Measurements from ENCODE around the gene MUC6.

GRCh38 chr11:1029051-1029450 is 7.5 kb downstream of the MUC6 start:
- TF ChIP-seq POLR2A (IDR thresholded peaks at IDR 0.05), result no peak
- TF ChIP-seq, protein P1, sequence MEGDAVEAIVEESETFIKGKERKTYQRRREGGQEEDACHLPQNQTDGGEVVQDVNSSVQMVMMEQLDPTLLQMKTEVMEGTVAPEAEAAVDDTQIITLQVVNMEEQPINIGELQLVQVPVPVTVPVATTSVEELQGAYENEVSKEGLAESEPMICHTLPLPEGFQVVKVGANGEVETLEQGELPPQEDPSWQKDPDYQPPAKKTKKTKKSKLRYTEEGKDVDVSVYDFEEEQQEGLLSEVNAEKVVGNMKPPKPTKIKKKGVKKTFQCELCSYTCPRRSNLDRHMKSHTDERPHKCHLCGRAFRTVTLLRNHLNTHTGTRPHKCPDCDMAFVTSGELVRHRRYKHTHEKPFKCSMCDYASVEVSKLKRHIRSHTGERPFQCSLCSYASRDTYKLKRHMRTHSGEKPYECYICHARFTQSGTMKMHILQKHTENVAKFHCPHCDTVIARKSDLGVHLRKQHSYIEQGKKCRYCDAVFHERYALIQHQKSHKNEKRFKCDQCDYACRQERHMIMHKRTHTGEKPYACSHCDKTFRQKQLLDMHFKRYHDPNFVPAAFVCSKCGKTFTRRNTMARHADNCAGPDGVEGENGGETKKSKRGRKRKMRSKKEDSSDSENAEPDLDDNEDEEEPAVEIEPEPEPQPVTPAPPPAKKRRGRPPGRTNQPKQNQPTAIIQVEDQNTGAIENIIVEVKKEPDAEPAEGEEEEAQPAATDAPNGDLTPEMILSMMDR (IDR thresholded peaks at IDR 0.05), result no peak
